Measurements from ENCODE around the gene C2orf76. TPM values are rescaled to one million over a fixed set of nuclear protein-coding genes. Genes with fewer than 3 reads are reported as not detected.

The C2orf76 gene
- total and polyA plus RNA-seq, 2 donors (not counting 1 experiment from before 2014, with no cell fraction given): 6.9 to 13.6 TPM

GRCh38 chr2:119307419-119308140 lies 59.1 kb downstream of the C2orf76 start:
- Mint-ChIP-seq H3K4me3 (no peak overlapping the region), H3K9me3 (ENCODE audit: insufficient read depth) (no peaks in the 10 kb centered on the region), H3K4me1 (peaks cover 17% of the 10 kb centered on the region), H3K27ac (no peak overlapping the region), H3K27me3 (no peaks in the 10 kb centered on the region)
- no peak overlapping the region for H3K9ac ChIP-seq (ENCODE audit: low read length)
- peaks cover 0 to 3% of the 10 kb centered on the region in 2 donors for H3K4me1 ChIP-seq (ENCODE audit: control insufficient read depth in 2 of 2, insufficient read depth in 2 of 2, low read length in 2 of 2)
- H3K79me2 ChIP-seq (ENCODE audit: control insufficient read depth, insufficient read depth, low read length): no peaks in the 10 kb centered on the region
- intact Hi-C loops (cut with micrococcal nuclease): no loop called here
- TF ChIP-seq CTCF (IDR thresholded peaks at IDR 0.05) (no peak), EZH2 (IDR thresholded peaks at IDR 0.05; ENCODE audit: borderline replicate concordance, insufficient read depth, low read depth, low read length, poor library complexity, severe bottlenecking) (no peak)
- H2AFZ ChIP-seq (ENCODE audit: insufficient read depth, low read depth, low read length, poor library complexity, severe bottlenecking): no peak overlapping the region
- H3K36me3 ChIP-seq (replicated peaks in 1 of 2; ENCODE audit: control extremely low read depth in 1 of 2, control insufficient read depth in 1 of 2, extremely low read depth in 1 of 2, insufficient read depth in 2 of 2, low read length in 1 of 2): no peaks in the 10 kb centered on the region
- H3K4me2 ChIP-seq (replicated peaks; ENCODE audit: low read depth, low read length, poor library complexity, severe bottlenecking): no peak overlapping the region
- ATAC-seq (ENCODE audit: low read depth) (no peak), DNase-seq (no peak)
- ChIA-PET POLR2A (no interaction called here), CTCF (no interaction called here)
- no peak overlapping the region for H3K27ac ChIP-seq (ENCODE audit: low read length in 2 of 2)
- no peaks in the 10 kb centered on the region for H3K9me3 ChIP-seq (ENCODE audit: control extremely low read depth in 1 of 3, control insufficient read depth in 2 of 3, insufficient read depth in 1 of 3, low read length in 2 of 3)
- no peak overlapping the region for H3K4me3 ChIP-seq (ENCODE audit: control extremely low read depth in 1 of 5, extremely low read depth in 1 of 5, insufficient read depth in 1 of 5, low read depth in 2 of 5, low read length in 4 of 5)
- WGBS (ENCODE audit: insufficient coverage): no CpG with 5 or more reads among the region's 7 CpGs
- H4K20me1 ChIP-seq (ENCODE audit: control insufficient read depth, insufficient read depth, low read length, poor library complexity, severe bottlenecking): no peaks in the 10 kb centered on the region
- no peaks in the 10 kb centered on the region for H3K27me3 ChIP-seq (replicated peaks in 1 of 4; ENCODE audit: control extremely low read depth in 1 of 4, control insufficient read depth in 3 of 4, insufficient read depth in 4 of 4, low read length in 3 of 4)

DNA sequence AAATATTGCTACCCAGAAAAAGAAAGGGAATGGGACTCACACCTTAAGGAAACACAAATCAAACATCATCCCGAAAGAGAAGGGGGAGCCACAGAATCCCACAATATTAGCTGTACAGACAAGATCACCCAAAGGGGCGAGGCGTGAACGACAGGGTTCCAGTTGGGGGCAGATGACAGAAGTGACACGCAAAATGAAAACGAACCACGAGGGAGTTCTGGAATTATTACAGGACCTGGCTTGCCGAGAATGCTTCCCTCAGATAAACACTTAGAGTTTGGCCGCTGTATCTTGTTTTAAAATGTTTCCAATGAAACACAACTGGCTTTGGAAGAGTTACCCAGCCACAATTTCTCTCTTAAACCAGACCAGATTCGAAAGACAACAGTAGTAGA lies 60.4 kb downstream of the C2orf76 start:
- H3K4me2 ChIP-seq (replicated peaks; ENCODE audit: low read depth, low read length, poor library complexity, severe bottlenecking): no peak overlapping the region
- 100% methylated on average over 3 of the region's 10 CpGs for WGBS (ENCODE audit: insufficient coverage)
- Mint-ChIP-seq H3K27me3 (no peaks in the 10 kb centered on the region), H3K4me3 (no peak overlapping the region), H3K9me3 (ENCODE audit: insufficient read depth) (no peaks in the 10 kb centered on the region), H3K27ac (no peak overlapping the region), H3K4me1 (peaks cover 5% of the 10 kb centered on the region)
- H3K4me3 ChIP-seq (ENCODE audit: control extremely low read depth in 1 of 5, extremely low read depth in 1 of 5, insufficient read depth in 1 of 5, low read depth in 2 of 5, low read length in 4 of 5): no peak overlapping the region
- no peak overlapping the region for H2AFZ ChIP-seq (ENCODE audit: insufficient read depth, low read depth, low read length, poor library complexity, severe bottlenecking)
- no peaks in the 10 kb centered on the region for H3K36me3 ChIP-seq (replicated peaks in 1 of 2; ENCODE audit: control extremely low read depth in 1 of 2, control insufficient read depth in 1 of 2, extremely low read depth in 1 of 2, insufficient read depth in 2 of 2, low read length in 1 of 2)
- no peaks in the 10 kb centered on the region for H3K27me3 ChIP-seq (replicated peaks in 1 of 4; ENCODE audit: control extremely low read depth in 1 of 4, control insufficient read depth in 3 of 4, insufficient read depth in 4 of 4, low read length in 3 of 4)
- H3K9me3 ChIP-seq (ENCODE audit: control extremely low read depth in 1 of 3, control insufficient read depth in 2 of 3, insufficient read depth in 1 of 3, low read length in 2 of 3): no peaks in the 10 kb centered on the region
- intact Hi-C loops (cut with micrococcal nuclease): no loop called here
- no peaks in the 10 kb centered on the region for H4K20me1 ChIP-seq (ENCODE audit: control insufficient read depth, insufficient read depth, low read length, poor library complexity, severe bottlenecking)
- H3K27ac ChIP-seq (ENCODE audit: low read length in 2 of 2): no peak overlapping the region
- DNase-seq: no peak
- H3K4me1 ChIP-seq (ENCODE audit: control insufficient read depth in 2 of 2, insufficient read depth in 2 of 2, low read length in 2 of 2): no peaks in the 10 kb centered on the region
- POLR2A ChIA-PET: no interaction called here
- H3K79me2 ChIP-seq (ENCODE audit: control insufficient read depth, insufficient read depth, low read length): no peaks in the 10 kb centered on the region
- no peak overlapping the region for H3K9ac ChIP-seq (ENCODE audit: low read length)
- CTCF ChIA-PET: no interaction called here
- no peak for ATAC-seq (ENCODE audit: low read depth)
- no peak for TF ChIP-seq CTCF (IDR thresholded peaks at IDR 0.05)
- TF ChIP-seq EZH2 (IDR thresholded peaks at IDR 0.05; ENCODE audit: borderline replicate concordance, insufficient read depth, low read depth, low read length, poor library complexity, severe bottlenecking): no peak
